Thoracic aorta (tissue), 2 donors: ENCODE measurements around the gene HOXB9. TPM values are rescaled to one million over a fixed set of nuclear protein-coding genes. Genes with fewer than 3 reads are reported as not detected.

Experiments
- ATAC-seq: fragments of 150-250 bp; one replicate; pipeline ENCODE4 v1.8.0; 2017; ENCODE audit warnings: low read depth; ENCODE audit not compliant: insufficient number of reproducible peaks, low FRiP score
- DNase-seq: peaks from one replicate; pipeline ENCODE4 v3.0.0-alpha.2; 2020; ENCODE audit warnings: low spot score
- H3K27ac ChIP-seq, 2 donors: fragments of 200-600 bp; sonication (generic); 1 replicate in 1 of 2; 2 replicates in 1 of 2; pipeline ENCODE4 v1.5.1; 2016; ENCODE audit warnings: mild to moderate bottlenecking in 2 of 2, moderate library complexity in 2 of 2
- H3K27me3 ChIP-seq: fragments of 200-600 bp; sonication (generic); replicated peaks from 2 replicates; pipeline ENCODE4 v1.6.0; 2016; ENCODE audit warnings: mild to moderate bottlenecking; ENCODE audit not compliant: insufficient read depth
- H3K36me3 ChIP-seq: fragments of 200-600 bp; sonication (generic); one replicate; pipeline ENCODE4 v1.5.1; 2016
- H3K4me1 ChIP-seq, 2 donors: fragments of 200-600 bp; sonication (generic); 1 replicate in 1 of 2; 2 replicates in 1 of 2; pipeline versions ENCODE4 v1.5.1 to v1.6.0; 2016; ENCODE audit warnings: low read depth in 2 of 2, mild to moderate bottlenecking in 1 of 2; ENCODE audit not compliant: control insufficient read depth in 1 of 2
- H3K4me3 ChIP-seq: fragments of 200-600 bp; sonication (generic); 2 replicates; pipeline ENCODE4 v1.5.1; 2016; ENCODE audit warnings: mild to moderate bottlenecking
- H3K9me3 ChIP-seq: fragments of 200-600 bp; sonication (generic); 2 replicates; pipeline ENCODE4 v1.5.1; 2016
- CTCF ChIP-seq: fragments of 200-600 bp; sonication (generic); IDR thresholded peaks from one replicate; pipeline ENCODE4 v1.5.1; 2019; ENCODE audit warnings: antibody characterized with exemption
- total RNA-seq, 2 donors: library from RNA; depleted of rRNA; stranded (reverse); fragments of >200 nt; gene quantifications; one replicate each; pipeline versions ENCODE4 v1.1.0 to v1.2.3, GENCODE V29; 2016

HOXB9 gene
- total RNA-seq, 2 donors from 2014 or later, result not detected

DNA sequence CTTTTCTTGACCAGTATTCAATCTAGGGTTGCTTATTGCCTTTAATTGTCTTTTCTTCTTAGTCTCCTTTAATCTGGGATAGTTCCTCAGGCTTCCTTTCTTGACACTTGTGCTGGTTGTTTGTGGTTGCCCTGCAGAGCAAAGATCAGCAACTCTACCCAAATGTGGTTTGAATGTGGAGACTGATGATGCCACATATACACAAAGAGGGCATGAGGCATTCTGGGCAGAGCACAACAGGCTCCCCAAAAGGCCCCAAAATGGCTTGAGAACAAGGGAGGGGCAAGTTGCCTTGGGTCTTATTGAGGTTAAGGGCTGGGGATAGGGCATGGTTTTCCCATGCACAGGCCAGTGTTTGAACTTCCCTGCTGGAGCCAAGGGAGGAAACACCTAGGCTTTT is 29.8 kb upstream of the HOXB9 start:
- H3K27me3 ChIP-seq, result no peaks in the 10 kb centered on the region
- H3K4me1 ChIP-seq, result no peaks in the 10 kb centered on the region
- DNase-seq, result no peak
- no peak overlapping the region for H3K4me3 ChIP-seq
- TF ChIP-seq CTCF, result no peak
- no peaks in the 10 kb centered on the region for H3K36me3 ChIP-seq
- H3K27ac ChIP-seq, result no peak overlapping the region
- no peak for ATAC-seq
- H3K9me3 ChIP-seq, result no peaks in the 10 kb centered on the region

DNA sequence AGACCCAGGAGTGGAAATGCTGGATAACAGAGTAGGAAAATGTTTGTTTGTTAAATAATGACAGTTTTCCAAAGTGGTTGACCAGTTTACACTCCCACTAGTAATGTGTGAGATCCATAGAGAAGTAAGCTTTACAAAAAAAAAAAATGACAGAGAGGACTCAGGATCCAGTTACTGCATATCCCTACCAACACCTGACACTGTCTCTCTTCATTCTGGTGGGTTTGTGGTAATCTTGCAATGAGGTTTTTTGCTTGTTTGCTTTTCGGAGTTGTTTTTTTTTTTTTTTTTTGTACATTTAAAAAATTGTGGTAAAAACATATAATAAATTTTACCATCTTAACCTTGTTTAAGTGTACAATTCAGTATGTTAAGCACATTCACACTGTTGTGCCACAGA is 23.6 kb upstream of the HOXB9 start:
- H3K27me3 ChIP-seq, result peaks cover 10% of the 10 kb centered on the region
- DNase-seq (no peak), ATAC-seq (no peak)
- no peak overlapping the region for H3K4me3 ChIP-seq
- H3K9me3 ChIP-seq, result no peaks in the 10 kb centered on the region
- H3K36me3 ChIP-seq, result no peaks in the 10 kb centered on the region
- TF ChIP-seq CTCF, result no peak
- H3K4me1 ChIP-seq, result peaks cover 7 to 10% of the 10 kb centered on the region in 2 donors
- no peak overlapping the region for H3K27ac ChIP-seq

GRCh38 chr17:48647963-48648245 is 21.7 kb upstream of the HOXB9 start:
- no peak for TF ChIP-seq CTCF
- Histone ChIP-seq H3K36me3 (no peaks in the 10 kb centered on the region), H3K27me3 (peaks cover 17% of the 10 kb centered on the region), H3K27ac (no peak overlapping the region), H3K4me1 (peaks cover 7 to 10% of the 10 kb centered on the region in 2 donors), H3K9me3 (no peaks in the 10 kb centered on the region), H3K4me3 (peak overlapping the region; percentile 66)
- ATAC-seq (no peak), DNase-seq (no peak)

DNA sequence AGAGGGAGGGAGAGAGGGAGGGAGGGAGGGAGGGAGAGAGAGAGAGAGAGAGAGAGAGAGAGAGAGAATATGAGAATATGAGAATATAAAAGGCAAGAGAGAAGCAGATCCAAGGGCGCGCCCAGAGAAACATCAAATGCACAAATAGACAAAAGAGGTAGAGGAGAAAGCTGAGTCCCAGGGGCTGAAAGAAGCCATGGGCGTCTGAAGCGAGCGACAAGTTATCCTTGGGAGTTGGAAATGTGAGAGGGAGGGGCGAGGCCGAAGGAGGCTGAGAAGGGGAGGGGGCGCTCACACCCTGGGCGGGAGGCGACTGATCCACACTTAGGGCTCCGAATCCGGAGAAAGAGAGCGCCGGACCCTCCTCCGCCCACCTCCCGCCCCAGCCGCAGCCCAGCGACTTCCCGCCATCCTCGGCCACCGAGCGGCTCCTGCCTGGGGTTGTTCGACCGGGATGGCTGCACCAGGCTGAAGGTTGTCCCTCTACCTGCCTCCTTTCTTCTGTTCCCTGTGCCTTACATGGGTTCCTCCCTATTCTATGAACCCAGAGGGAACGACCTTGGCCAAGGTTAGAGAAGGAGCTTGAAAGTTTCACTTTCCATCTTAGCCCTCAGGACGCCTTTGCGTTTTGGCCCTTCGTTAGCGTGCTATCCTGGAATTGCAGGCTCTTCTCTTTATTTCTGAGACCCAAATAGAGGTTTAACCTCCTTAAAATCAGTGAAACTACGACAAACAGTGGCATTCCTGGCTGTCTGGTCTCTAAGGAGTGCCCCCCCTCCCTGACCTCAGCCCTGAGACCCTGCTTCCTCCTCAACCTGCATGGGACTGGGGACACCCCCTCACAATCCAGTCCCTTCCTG is 21.2 kb upstream of the HOXB9 start:
- no peak overlapping the region for H3K27ac ChIP-seq
- no peaks in the 10 kb centered on the region for H3K9me3 ChIP-seq
- peak overlapping the region; percentile 66 for H3K4me3 ChIP-seq
- peaks cover 7 to 10% of the 10 kb centered on the region in 2 donors for H3K4me1 ChIP-seq
- TF ChIP-seq CTCF, result no peak
- peaks cover 17% of the 10 kb centered on the region for H3K27me3 ChIP-seq
- ATAC-seq (no peak), DNase-seq (no peak)
- no peaks in the 10 kb centered on the region for H3K36me3 ChIP-seq

- H3K4me3 ChIP-seq, result peak overlapping the region; percentile 66
These were observed 20.3 kb upstream of the HOXB9 start for GRCh38 chr17:48646183-48647102.

More at GRCh38 chr17:48646183-48647102, 20.3 kb upstream of the HOXB9 start:
- ATAC-seq, result no peak
- Histone ChIP-seq H3K9me3 (no peaks in the 10 kb centered on the region), H3K36me3 (no peaks in the 10 kb centered on the region), H3K27ac (no peak overlapping the region), H3K4me1 (peaks cover 7 to 10% of the 10 kb centered on the region in 2 donors), H3K27me3 (peaks cover 17% of the 10 kb centered on the region)
- no peak for DNase-seq
- TF ChIP-seq CTCF, result no peak
